ENCODE data around the gene SCARF1.

SCARF1 gene

DNA sequence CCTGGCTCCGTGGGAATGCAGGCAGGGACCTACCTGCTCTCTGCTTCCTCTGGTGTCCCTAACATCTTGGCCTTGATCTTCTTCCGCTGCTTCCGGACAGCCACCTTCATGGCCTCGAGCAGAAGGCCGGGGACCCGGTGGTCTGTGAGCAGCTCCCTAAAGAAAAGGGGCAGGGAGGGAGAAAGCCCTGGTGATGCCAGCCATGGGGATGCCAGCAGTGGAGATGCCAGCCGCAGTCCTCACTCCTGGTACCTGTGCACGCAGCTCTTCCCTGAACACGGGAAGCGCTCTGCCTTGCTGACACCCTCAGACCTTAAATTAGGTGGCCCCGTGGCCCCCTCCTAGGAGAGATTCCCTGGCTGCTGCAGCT, 2.3 kb upstream of the SCARF1 start:
- peaks cover 20 to 23% of the 10 kb centered on the region in 2 donors for H3K36me3 ChIP-seq (ENCODE audit: control insufficient read depth in 1 of 2, insufficient read depth in 2 of 2, low read length in 2 of 2)
- H3K27me3 ChIP-seq (ENCODE audit: low read depth, low read length): no peaks in the 10 kb centered on the region
- no peaks in the 10 kb centered on the region for H3K9me3 ChIP-seq (ENCODE audit: control insufficient read depth in 1 of 2, low read length in 2 of 2)
- peaks cover 12 to 53% of the 10 kb centered on the region in 2 donors for H3K4me1 ChIP-seq (ENCODE audit: control insufficient read depth in 1 of 2, insufficient read depth in 2 of 2, low read length in 2 of 2)
- H3K4me3 ChIP-seq (ENCODE audit: low read depth in 1 of 2, low read length in 2 of 2): peak overlapping the region in 1 of 2 donors; percentile 73
- no peak overlapping the region for H3K27ac ChIP-seq (ENCODE audit: low read length)

DNA sequence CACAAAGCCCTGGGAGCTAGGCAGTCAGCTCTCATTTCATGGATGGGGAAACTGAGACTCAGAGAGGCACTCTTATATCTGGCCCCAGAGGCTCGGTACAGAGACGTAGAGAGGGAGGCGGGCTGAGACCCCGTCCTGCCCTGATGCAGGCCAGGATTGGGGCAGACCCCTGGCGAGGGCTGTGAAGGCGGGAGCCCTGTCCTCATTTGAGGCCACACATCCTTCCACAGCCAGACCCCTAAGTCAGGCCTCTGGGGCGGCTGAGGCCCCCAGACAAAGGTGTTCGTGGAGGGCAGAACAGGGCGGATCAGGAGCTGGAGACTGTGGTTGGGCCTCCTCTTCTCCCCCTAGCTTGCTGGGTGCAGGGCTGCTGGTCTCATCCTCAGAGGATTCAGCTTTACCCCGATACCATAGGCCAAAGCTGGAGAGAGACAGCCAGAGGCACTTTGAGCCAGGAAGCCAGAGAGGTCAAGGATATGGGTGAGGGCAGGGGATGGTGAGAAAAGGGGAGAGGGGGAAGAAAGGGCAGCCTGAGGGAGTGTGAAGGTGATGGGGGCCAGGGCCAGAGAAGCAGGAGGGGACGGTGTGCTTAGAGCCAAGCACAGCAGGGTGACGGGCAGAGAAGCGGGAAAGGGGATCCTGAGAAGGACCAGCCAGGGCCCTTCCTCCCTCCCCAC, 805 bp upstream of the SCARF1 start:
- H3K9me3 ChIP-seq (ENCODE audit: control insufficient read depth in 1 of 2, low read length in 2 of 2): no peaks in the 10 kb centered on the region
- H3K4me3 ChIP-seq (ENCODE audit: low read depth in 1 of 2, low read length in 2 of 2): no peak overlapping the region
- H3K36me3 ChIP-seq (ENCODE audit: control insufficient read depth in 1 of 2, insufficient read depth in 2 of 2, low read length in 2 of 2): peaks cover 8 to 9% of the 10 kb centered on the region in 2 donors
- no peak overlapping the region for H3K27ac ChIP-seq (ENCODE audit: low read length)
- no peaks in the 10 kb centered on the region for H3K27me3 ChIP-seq (ENCODE audit: low read depth, low read length)
- H3K4me1 ChIP-seq (ENCODE audit: control insufficient read depth in 1 of 2, insufficient read depth in 2 of 2, low read length in 2 of 2): peaks cover 12 to 53% of the 10 kb centered on the region in 2 donors

DNA sequence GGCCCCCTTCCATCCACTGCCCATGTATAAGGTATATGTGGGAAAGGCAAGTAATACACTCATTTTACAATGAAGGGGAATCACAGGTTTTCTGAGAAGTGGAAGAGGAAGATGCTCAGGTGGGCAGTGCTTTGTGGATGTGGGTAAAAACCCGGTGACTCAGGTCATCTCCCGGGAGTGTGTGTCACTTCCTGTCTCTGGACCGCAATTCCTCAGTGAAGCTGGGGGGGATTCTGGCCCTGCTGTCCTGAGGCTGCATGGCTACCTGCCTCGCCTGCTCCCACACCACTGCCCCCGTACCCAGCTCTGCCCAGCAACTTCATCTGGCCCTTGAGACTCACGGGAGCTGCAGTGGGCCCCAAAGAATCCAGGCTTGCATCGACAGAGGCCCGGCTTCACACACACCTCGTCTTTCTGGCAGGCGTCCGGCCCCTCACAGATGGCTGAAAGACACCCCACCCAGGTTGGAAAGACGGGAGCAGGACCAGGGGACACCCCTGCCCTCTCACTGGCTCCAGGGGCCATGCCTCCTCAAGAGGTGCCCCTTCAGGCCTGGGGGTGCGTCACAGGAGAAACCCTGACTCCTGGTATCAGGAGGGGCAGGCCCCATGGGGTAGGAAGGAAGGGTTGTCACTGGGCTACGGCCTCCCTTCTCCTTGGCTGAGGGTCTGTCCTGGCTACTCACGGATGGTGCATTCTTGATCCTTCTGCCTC, 882 bp downstream of the SCARF1 start:
- Histone ChIP-seq H3K4me3 (ENCODE audit: low read depth in 1 of 2, low read length in 2 of 2) (peak overlapping the region; percentile 33 to 55), H3K36me3 (ENCODE audit: control insufficient read depth in 1 of 2, insufficient read depth in 2 of 2, low read length in 2 of 2) (no peaks in the 10 kb centered on the region), H3K9me3 (ENCODE audit: control insufficient read depth in 1 of 2, low read length in 2 of 2) (no peaks in the 10 kb centered on the region), H3K4me1 (ENCODE audit: control insufficient read depth in 1 of 2, insufficient read depth in 2 of 2, low read length in 2 of 2) (peaks cover 7 to 41% of the 10 kb centered on the region in 2 donors), H3K27me3 (ENCODE audit: low read depth, low read length) (no peaks in the 10 kb centered on the region), H3K27ac (ENCODE audit: low read length) (peak overlapping the region; percentile 51)

DNA sequence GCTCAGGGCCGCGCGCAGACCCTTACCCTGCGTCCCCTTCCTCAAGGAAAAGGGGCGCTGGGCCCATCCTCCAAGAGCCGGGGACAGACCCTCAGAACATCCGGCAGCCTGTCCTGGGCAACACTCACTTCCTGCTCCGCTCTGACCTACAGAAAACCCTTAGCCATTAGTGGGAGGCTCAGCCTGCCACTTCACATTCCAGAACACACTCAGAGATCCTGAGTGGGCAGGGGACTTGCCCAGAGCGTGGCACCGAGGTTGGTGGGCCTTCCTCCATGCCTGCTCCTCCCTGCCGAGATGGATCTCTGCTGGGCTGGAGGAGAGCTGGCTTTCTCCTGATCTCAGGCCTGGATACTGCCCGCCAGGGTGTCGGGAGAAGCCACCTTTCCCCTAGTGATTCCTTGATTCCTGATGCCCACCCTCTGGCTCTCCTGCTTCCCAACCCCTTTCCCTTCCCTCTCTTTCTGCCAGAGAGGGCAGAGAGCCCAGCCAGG, 1.5 kb downstream of the SCARF1 start:
- Histone ChIP-seq H3K36me3 (ENCODE audit: control insufficient read depth in 1 of 2, insufficient read depth in 2 of 2, low read length in 2 of 2) (no peaks in the 10 kb centered on the region), H3K4me1 (ENCODE audit: control insufficient read depth in 1 of 2, insufficient read depth in 2 of 2, low read length in 2 of 2) (peaks cover 7 to 41% of the 10 kb centered on the region in 2 donors), H3K4me3 (ENCODE audit: low read depth in 1 of 2, low read length in 2 of 2) (peak overlapping the region; percentile 30 to 55), H3K27me3 (ENCODE audit: low read depth, low read length) (no peaks in the 10 kb centered on the region), H3K9me3 (ENCODE audit: control insufficient read depth in 1 of 2, low read length in 2 of 2) (no peaks in the 10 kb centered on the region), H3K27ac (ENCODE audit: low read length) (peak overlapping the region; percentile 51)

DNA sequence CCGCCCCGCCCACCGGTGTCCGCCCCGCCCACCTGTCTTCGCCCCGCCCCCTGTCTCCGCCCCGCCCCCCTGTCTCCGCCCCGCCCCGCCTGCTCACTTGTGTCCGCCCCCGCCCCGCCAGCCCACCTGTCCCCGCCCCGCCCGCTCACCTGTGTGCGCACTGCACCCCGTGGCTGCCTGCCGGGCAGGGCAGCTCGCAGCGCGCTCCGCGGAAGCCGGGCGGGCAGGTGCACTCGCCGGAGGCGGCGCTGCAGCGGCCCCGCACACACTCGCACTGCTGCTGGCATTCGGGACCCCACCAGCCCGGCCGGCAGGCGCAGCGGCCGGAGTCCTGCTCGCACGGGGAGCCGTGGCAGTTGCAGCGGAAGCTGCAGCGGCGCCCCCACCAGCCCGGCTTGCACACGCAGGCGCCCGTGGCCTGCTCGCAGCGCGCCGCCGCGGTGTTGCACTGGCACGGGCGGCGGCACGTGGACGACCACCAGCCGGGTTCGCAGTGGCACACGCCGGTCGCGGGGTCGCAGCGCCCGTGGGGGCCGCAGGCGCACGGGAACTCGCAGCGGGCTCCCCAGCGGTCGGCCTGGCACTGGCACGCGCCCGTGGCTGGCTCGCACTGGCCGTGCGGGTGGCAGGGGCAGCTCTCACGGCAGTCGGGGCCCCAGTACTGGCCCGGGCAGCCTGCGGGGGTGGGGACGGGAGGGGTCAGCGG, 2.1 kb downstream of the SCARF1 start:
- H3K4me1 ChIP-seq (ENCODE audit: control insufficient read depth in 1 of 2, insufficient read depth in 2 of 2, low read length in 2 of 2): peaks cover 7 to 40% of the 10 kb centered on the region in 2 donors
- H3K4me3 ChIP-seq (ENCODE audit: low read depth in 1 of 2, low read length in 2 of 2): peak overlapping the region in 1 of 2 donors; percentile 55
- H3K9me3 ChIP-seq (ENCODE audit: control insufficient read depth in 1 of 2, low read length in 2 of 2): no peaks in the 10 kb centered on the region
- no peaks in the 10 kb centered on the region for H3K27me3 ChIP-seq (ENCODE audit: low read depth, low read length)
- no peak overlapping the region for H3K27ac ChIP-seq (ENCODE audit: low read length)
- H3K36me3 ChIP-seq (ENCODE audit: control insufficient read depth in 1 of 2, insufficient read depth in 2 of 2, low read length in 2 of 2): no peaks in the 10 kb centered on the region

DNA sequence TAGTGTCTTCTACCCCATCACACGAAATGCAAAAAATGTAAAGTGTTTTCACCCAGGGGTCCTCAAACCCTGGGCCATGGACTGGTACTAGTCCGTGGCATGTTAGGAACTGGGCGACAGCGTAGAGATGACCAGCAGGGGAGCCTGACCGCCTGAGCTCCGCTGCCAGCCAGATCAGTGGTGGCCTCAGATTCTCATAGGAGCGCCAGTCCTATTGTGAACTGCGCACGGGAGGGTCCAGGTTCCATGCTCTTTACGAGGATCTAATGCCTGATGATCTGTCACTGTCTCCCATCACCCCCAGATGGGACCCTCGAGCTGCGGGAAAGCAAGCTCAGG, 4.5 kb downstream of the SCARF1 start:
- H3K4me3 ChIP-seq (ENCODE audit: low read depth in 1 of 2, low read length in 2 of 2): no peak overlapping the region
- no peak overlapping the region for H3K27ac ChIP-seq (ENCODE audit: low read length)
- H3K4me1 ChIP-seq (ENCODE audit: control insufficient read depth in 1 of 2, insufficient read depth in 2 of 2, low read length in 2 of 2): peaks cover 4 to 21% of the 10 kb centered on the region in 2 donors
- no peaks in the 10 kb centered on the region for H3K36me3 ChIP-seq (ENCODE audit: control insufficient read depth in 1 of 2, insufficient read depth in 2 of 2, low read length in 2 of 2)
- no peaks in the 10 kb centered on the region for H3K27me3 ChIP-seq (ENCODE audit: low read depth, low read length)
- no peaks in the 10 kb centered on the region for H3K9me3 ChIP-seq (ENCODE audit: control insufficient read depth in 1 of 2, low read length in 2 of 2)

DNA sequence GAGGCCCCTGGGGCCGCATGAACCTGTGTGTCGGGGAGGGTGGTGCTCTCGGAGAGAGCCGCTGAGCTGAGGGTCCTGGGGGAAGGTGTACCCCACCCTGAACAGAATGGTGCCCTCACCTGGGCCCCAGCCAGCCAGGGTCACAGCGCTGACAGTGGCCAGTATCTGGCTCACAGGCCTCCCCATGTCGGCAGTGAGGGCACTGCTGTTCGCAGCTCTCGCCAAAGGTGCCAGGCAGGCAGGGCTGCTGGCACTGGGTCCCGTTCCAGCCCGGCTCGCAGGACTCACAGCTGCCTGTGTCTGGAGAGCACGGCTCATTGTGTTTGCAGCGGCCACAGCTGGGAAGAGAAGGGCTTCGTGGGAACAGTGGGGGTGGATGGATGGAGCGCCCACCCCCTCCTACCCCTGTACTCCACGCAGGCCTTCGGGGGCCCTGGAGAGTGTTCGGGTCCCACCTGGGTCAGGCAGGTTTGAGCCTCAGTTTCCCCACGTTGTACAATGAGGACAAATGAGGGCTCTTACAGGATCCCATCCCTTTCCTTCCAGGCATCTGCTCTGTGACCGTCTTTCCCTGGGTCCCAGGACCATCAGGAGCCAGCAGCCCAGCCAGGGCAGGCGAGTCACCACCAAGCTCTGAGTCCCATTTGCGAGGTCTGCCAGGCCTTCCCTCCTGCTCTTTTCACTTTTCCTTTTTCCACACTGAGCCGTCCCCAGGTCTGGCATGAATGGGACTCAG, 5.0 kb downstream of the SCARF1 start:
- Histone ChIP-seq H3K27me3 (ENCODE audit: low read depth, low read length) (no peaks in the 10 kb centered on the region), H3K36me3 (ENCODE audit: control insufficient read depth in 1 of 2, insufficient read depth in 2 of 2, low read length in 2 of 2) (no peaks in the 10 kb centered on the region), H3K27ac (ENCODE audit: low read length) (no peak overlapping the region), H3K4me1 (ENCODE audit: control insufficient read depth in 1 of 2, insufficient read depth in 2 of 2, low read length in 2 of 2) (peaks cover 4 to 15% of the 10 kb centered on the region in 2 donors), H3K9me3 (ENCODE audit: control insufficient read depth in 1 of 2, low read length in 2 of 2) (no peaks in the 10 kb centered on the region), H3K4me3 (ENCODE audit: low read depth in 1 of 2, low read length in 2 of 2) (no peak overlapping the region)

DNA sequence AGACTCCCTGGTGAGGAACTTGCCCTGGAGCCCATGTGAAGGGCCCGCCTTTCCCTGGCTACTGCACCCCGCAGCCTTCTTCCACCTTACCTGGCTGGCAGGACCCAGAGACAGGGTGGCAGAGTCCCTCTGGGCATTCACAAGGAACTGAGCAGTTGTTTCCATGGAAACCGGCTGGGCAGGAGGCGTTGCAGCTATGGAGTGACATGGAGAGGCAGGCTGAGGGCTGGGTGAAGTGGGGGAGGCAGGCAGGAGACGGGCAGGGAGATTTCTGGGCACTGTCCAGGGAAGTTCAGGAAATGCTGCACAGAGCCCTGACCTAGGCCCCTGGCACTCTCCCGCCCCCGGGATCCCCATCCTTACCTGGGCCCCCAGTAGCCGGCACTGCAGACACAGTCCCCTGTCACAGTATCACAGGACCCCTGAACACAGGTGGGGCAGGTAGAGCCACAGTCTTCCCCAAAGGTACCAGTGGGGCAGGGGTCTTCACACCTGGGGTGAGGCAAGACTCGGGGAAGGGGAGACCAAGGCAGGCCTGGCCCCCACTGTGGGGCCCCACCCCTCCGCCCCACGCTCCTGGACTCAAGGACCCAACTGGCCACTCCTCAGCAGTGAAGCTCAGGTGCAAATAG, 5.9 kb downstream of the SCARF1 start:
- H3K9me3 ChIP-seq (ENCODE audit: control insufficient read depth in 1 of 2, low read length in 2 of 2): no peaks in the 10 kb centered on the region
- peaks cover 0 to 4% of the 10 kb centered on the region in 2 donors for H3K36me3 ChIP-seq (ENCODE audit: control insufficient read depth in 1 of 2, insufficient read depth in 2 of 2, low read length in 2 of 2)
- H3K4me1 ChIP-seq (ENCODE audit: control insufficient read depth in 1 of 2, insufficient read depth in 2 of 2, low read length in 2 of 2): peaks cover 4 to 11% of the 10 kb centered on the region in 2 donors
- no peaks in the 10 kb centered on the region for H3K27me3 ChIP-seq (ENCODE audit: low read depth, low read length)
- H3K4me3 ChIP-seq (ENCODE audit: low read depth in 1 of 2, low read length in 2 of 2): no peak overlapping the region
- H3K27ac ChIP-seq (ENCODE audit: low read length): no peak overlapping the region

DNA sequence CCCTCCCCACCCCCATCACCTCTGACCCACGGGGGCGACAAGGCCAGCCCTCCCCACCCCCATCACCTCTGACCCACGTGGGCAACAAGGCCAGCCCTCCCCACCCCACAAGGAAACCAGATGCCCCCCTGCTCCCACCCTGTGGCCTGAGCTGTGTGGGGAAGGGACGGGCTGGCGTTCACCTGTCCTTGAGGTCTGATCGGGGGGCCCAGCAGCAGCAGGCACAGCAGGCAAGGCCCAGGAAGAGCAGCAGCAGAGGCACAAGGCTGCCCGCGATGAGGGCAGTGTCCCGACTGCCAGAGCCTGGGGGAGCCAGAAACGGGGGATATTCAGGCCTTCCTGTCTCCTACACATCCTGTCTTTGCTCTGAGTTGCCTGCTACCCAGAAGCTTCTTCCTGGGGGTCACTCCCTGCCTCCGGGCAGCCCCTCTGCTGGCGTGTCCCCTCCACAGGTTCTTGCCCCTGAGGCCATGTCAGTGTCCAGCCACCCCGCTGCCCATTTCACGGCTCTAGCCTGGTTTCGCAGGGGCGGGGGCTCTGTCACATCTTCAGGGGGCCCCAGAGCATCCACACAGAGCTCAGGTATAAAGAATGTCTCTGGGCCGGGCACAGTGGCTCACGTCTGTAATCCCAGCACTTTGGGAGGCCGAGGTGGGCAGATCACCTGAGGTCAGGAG, 6.8 kb downstream of the SCARF1 start:
- Histone ChIP-seq H3K4me3 (ENCODE audit: low read depth in 1 of 2, low read length in 2 of 2) (no peak overlapping the region), H3K4me1 (ENCODE audit: control insufficient read depth in 1 of 2, insufficient read depth in 2 of 2, low read length in 2 of 2) (peaks cover 0 to 5% of the 10 kb centered on the region in 2 donors), H3K36me3 (ENCODE audit: control insufficient read depth in 1 of 2, insufficient read depth in 2 of 2, low read length in 2 of 2) (peaks cover 0 to 4% of the 10 kb centered on the region in 2 donors), H3K27ac (ENCODE audit: low read length) (no peak overlapping the region), H3K9me3 (ENCODE audit: control insufficient read depth in 1 of 2, low read length in 2 of 2) (no peaks in the 10 kb centered on the region), H3K27me3 (ENCODE audit: low read depth, low read length) (no peaks in the 10 kb centered on the region)

DNA sequence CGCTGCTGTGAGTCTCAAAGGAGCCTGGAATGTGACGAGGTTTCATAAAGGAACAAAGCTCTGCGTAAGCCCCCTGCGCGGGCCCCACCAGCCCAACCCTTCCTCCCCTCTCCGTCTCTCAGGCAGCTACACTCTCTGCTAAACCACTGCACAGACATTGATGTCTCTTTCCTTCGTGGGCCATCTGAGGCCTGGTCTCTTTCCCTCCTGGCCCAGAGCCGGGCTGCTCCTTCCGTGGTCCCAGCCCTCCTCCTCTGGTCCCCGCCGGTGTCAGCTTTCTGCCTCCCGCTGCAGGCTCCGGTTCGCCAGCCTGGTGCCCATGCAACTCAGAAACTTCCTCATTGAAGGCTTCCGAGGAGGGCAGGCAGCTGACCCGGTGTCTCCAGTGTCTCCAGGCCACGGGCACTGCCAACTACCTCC, 7.4 kb downstream of the SCARF1 start:
- Histone ChIP-seq H3K36me3 (ENCODE audit: control insufficient read depth in 1 of 2, insufficient read depth in 2 of 2, low read length in 2 of 2) (peaks cover 0 to 4% of the 10 kb centered on the region in 2 donors), H3K27ac (ENCODE audit: low read length) (no peak overlapping the region), H3K4me3 (ENCODE audit: low read depth in 1 of 2, low read length in 2 of 2) (no peak overlapping the region), H3K9me3 (ENCODE audit: control insufficient read depth in 1 of 2, low read length in 2 of 2) (no peaks in the 10 kb centered on the region), H3K27me3 (ENCODE audit: low read depth, low read length) (no peaks in the 10 kb centered on the region), H3K4me1 (ENCODE audit: control insufficient read depth in 1 of 2, insufficient read depth in 2 of 2, low read length in 2 of 2) (no peaks in the 10 kb centered on the region)
